ENCODE results near the gene MANBA.

MANBA gene

DNA sequence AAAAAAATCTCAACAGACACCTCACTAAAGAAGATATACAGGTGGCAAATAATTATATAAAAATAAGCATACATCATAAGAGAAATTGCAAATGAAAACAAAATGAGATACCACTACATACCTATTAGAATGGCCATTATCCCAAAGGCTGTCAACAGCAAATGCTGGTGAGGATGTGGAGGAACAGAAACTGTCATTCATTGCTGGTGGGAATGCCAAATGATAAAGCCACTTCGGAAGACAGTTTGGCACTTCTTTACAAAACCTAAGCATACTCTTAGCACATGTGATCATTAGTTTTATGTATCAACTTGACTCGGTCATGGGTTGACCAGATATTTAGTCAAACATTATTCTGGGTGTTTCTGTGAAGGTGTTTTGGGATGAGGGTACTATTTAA is 13.5 kb upstream of the MANBA start:
- Histone ChIP-seq H3K4me3 (ENCODE audit: low read depth, low read length) (no peak overlapping the region), H3K36me3 (ENCODE audit: control insufficient read depth in 2 of 2, insufficient read depth in 1 of 2, low read length in 2 of 2) (no peaks in the 10 kb centered on the region), H3K4me1 (ENCODE audit: control insufficient read depth, insufficient read depth, low read length) (no peaks in the 10 kb centered on the region), H3K27ac (ENCODE audit: extremely low read depth, low read depth, low read length) (no peak overlapping the region), H3K9me3 (ENCODE audit: control insufficient read depth, insufficient read depth, low read depth, low read length) (no peaks in the 10 kb centered on the region)
- TF ChIP-seq ZNF624 (tag by site-specific recombination; IDR thresholded peaks at IDR 0.05) = no peak
- TF ChIP-seq, protein P1, sequence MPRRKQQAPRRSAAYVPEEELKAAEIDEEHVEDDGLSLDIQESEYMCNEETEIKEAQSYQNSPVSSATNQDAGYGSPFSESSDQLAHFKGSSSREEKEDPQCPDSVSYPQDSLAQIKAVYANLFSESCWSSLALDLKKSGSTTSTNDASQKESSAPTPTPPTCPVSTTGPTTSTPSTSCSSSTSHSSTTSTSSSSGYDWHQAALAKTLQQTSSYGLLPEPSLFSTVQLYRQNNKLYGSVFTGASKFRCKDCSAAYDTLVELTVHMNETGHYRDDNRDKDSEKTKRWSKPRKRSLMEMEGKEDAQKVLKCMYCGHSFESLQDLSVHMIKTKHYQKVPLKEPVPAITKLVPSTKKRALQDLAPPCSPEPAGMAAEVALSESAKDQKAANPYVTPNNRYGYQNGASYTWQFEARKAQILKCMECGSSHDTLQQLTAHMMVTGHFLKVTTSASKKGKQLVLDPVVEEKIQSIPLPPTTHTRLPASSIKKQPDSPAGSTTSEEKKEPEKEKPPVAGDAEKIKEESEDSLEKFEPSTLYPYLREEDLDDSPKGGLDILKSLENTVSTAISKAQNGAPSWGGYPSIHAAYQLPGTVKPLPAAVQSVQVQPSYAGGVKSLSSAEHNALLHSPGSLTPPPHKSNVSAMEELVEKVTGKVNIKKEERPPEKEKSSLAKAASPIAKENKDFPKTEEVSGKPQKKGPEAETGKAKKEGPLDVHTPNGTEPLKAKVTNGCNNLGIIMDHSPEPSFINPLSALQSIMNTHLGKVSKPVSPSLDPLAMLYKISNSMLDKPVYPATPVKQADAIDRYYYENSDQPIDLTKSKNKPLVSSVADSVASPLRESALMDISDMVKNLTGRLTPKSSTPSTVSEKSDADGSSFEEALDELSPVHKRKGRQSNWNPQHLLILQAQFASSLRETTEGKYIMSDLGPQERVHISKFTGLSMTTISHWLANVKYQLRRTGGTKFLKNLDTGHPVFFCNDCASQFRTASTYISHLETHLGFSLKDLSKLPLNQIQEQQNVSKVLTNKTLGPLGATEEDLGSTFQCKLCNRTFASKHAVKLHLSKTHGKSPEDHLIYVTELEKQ (tag by site-specific recombination; IDR thresholded peaks at IDR 0.05; ENCODE audit: borderline replicate concordance) = no peak
- ChIA-PET CTCF (no interaction called here), POLR2A (no interaction called here)

DNA sequence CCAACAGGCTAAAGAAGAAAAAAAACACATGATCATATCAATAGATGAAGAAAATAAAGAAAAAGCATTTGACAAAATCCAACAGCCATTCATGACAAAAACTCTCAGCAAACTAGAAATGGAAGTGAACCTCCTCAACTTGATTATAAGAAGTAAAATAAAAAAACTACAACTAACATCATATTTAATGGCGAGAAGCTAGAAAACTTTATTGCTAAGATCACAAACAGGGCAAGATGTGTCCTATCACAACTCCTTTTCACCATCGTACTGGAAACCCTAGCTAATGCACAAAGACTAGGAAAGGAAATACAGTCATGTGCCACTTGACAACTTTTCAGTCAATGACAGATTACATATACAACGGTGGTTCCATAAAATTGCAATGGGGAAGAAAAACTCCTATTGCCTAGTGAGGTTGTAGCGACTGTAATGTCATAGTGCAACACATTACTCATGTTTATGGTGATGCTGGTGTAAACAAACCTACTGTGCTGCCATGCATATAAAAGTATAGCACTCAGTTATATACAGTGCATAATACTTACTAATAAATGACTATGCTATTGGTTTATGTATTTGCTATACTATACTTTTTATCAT is 12.1 kb upstream of the MANBA start:
- Histone ChIP-seq H3K27ac (ENCODE audit: extremely low read depth, low read depth, low read length) (no peak overlapping the region), H3K9me3 (ENCODE audit: control insufficient read depth, insufficient read depth, low read depth, low read length) (no peaks in the 10 kb centered on the region), H3K4me1 (ENCODE audit: control insufficient read depth, insufficient read depth, low read length) (no peaks in the 10 kb centered on the region), H3K36me3 (ENCODE audit: control insufficient read depth in 2 of 2, insufficient read depth in 1 of 2, low read length in 2 of 2) (no peaks in the 10 kb centered on the region), H3K4me3 (ENCODE audit: low read depth, low read length) (no peak overlapping the region)
- ChIA-PET POLR2A (no interaction called here), CTCF (no interaction called here)
- TF ChIP-seq FEZF1 (tag by site-specific recombination; IDR thresholded peaks at IDR 0.05) = no peak
- TF ChIP-seq OSR2 (tag by site-specific recombination; IDR thresholded peaks at IDR 0.05) = no peak
- TF ChIP-seq ZNF175 (tag by site-specific recombination; IDR thresholded peaks at IDR 0.05) = no peak
- TF ChIP-seq, protein P2, sequence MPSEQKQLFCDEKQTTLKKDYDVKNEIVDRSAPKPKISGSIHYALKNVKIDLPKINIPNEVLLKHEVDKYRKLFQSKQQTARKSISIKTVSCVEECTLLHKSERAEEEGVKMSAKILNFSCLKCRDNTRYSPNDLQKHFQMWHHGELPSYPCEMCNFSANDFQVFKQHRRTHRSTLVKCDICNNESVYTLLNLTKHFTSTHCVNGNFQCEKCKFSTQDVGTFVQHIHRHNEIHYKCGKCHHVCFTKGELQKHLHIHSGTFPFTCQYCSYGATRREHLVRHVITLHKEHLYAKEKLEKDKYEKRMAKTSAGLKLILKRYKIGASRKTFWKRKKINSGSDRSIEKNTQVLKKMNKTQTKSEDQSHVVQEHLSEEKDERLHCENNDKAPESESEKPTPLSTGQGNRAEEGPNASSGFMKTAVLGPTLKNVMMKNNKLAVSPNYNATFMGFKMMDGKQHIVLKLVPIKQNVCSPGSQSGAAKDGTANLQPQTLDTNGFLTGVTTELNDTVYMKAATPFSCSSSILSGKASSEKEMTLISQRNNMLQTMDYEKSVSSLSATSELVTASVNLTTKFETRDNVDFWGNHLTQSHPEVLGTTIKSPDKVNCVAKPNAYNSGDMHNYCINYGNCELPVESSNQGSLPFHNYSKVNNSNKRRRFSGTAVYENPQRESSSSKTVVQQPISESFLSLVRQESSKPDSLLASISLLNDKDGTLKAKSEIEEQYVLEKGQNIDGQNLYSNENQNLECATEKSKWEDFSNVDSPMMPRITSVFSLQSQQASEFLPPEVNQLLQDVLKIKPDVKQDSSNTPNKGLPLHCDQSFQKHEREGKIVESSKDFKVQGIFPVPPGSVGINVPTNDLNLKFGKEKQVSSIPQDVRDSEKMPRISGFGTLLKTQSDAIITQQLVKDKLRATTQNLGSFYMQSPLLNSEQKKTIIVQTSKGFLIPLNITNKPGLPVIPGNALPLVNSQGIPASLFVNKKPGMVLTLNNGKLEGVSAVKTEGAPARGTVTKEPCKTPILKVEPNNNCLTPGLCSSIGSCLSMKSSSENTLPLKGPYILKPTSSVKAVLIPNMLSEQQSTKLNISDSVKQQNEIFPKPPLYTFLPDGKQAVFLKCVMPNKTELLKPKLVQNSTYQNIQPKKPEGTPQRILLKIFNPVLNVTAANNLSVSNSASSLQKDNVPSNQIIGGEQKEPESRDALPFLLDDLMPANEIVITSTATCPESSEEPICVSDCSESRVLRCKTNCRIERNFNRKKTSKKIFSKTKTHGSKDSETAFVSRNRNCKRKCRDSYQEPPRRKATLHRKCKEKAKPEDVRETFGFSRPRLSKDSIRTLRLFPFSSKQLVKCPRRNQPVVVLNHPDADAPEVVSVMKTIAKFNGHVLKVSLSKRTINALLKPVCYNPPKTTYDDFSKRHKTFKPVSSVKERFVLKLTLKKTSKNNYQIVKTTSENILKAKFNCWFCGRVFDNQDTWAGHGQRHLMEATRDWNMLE (tag by site-specific recombination; conservative IDR thresholded peaks at IDR 0.05; ENCODE audit: low read depth) = no peak
- TF ChIP-seq ZNF37A (tag by site-specific recombination; IDR thresholded peaks at IDR 0.05) = no peak
- no peak for TF ChIP-seq ZNF501 (tag by site-specific recombination; IDR thresholded peaks at IDR 0.05)
- no peak for TF ChIP-seq ZNF121 (tag by site-specific recombination; IDR thresholded peaks at IDR 0.05)
- TF ChIP-seq PBX3 (CRISPR knock-in tag; IDR thresholded peaks at IDR 0.05) = no peak

GRCh38 chr4:102764901-102765300 is 4.1 kb upstream of the MANBA start:
- Histone ChIP-seq H3K9me3 (ENCODE audit: control insufficient read depth, insufficient read depth, low read depth, low read length) (no peaks in the 10 kb centered on the region), H3K4me3 (ENCODE audit: low read depth, low read length) (no peak overlapping the region), H3K27ac (ENCODE audit: extremely low read depth, low read depth, low read length) (no peak overlapping the region), H3K36me3 (ENCODE audit: control insufficient read depth in 2 of 2, insufficient read depth in 1 of 2, low read length in 2 of 2) (no peaks in the 10 kb centered on the region), H3K4me1 (ENCODE audit: control insufficient read depth, insufficient read depth, low read length) (no peaks in the 10 kb centered on the region)
- ChIA-PET POLR2A (no interaction called here), CTCF (no interaction called here)
- TF ChIP-seq, protein P3, sequence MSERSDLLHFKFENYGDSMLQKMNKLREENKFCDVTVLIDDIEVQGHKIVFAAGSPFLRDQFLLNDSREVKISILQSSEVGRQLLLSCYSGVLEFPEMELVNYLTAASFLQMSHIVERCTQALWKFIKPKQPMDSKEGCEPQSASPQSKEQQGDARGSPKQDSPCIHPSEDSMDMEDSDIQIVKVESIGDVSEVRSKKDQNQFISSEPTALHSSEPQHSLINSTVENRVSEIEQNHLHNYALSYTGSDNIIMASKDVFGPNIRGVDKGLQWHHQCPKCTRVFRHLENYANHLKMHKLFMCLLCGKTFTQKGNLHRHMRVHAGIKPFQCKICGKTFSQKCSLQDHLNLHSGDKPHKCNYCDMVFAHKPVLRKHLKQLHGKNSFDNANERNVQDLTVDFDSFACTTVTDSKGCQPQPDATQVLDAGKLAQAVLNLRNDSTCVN (tag by site-specific recombination; optimal IDR thresholded peaks at IDR 0.05) = no peak
- TF ChIP-seq ZNF580 (tag by site-specific recombination; IDR thresholded peaks at IDR 0.05) (no peak), RBAK (tag by site-specific recombination; IDR thresholded peaks at IDR 0.05) (no peak), KLF7 (tag by site-specific recombination; IDR thresholded peaks at IDR 0.05; ENCODE audit: borderline replicate concordance) (no peak)
